ENCODE data around the gene GALR1. TPM values are rescaled to one million over a fixed set of nuclear protein-coding genes. Genes with fewer than 3 reads are reported as not detected.

GALR1 gene, protein sequence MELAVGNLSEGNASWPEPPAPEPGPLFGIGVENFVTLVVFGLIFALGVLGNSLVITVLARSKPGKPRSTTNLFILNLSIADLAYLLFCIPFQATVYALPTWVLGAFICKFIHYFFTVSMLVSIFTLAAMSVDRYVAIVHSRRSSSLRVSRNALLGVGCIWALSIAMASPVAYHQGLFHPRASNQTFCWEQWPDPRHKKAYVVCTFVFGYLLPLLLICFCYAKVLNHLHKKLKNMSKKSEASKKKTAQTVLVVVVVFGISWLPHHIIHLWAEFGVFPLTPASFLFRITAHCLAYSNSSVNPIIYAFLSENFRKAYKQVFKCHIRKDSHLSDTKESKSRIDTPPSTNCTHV
- 1 to 10 TPM in 1 of 4 donors, under 1 TPM in 1, not detected in 2; 0.09 to 2.0 TPM for total RNA-seq

DNA sequence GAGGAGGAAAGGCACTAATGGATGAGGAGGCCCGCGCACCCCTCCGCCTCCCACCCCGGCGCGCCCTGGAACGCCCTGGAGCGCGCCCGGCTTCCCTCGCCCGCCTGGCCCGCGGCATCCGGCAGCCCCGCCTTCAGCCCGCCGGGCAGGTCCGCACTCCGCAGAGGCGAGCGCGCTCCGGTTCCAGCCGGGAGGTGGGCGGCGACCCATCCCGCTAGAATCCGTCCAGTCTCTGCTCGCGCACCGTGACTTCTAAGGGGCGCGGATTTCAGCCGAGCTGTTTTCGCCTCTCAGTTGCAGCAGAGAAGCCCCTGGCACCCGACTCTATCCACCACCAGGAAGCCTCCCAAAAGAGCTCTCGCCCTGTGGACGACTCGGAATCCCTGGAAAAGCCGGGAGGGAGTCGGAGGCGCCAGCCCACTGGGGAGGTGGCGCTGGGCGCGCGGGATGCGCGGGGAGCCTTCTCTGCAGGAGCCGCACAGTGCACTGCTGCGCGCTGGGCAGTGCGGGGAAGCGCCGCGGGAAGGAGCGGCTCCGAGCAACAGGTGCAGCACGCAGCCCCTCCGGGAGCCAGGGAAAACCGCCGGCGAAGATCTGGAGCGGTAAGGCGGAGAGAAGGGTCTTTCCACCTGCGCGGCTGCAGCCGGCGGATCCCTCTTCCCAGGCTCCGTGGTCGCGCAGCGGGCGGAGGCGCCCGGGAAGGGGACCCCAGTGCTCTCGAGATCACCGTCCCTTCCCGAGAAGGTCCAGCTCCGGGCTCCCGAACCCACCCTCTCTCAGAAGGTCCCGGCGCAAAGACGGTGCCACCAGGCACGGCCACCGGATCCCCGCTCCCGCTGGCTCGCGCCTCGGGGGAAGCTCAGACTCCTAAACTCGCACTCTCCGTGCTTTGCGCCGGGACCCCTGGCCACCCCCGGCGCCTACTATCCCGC lies at the start of gene GALR1:
GALR1 (plus strand) TSS at position 280 of the 932 bp plus-strand sequence. CDS start 701 bp downstream, outside the sequence.
- TF ChIP-seq, protein P1, sequence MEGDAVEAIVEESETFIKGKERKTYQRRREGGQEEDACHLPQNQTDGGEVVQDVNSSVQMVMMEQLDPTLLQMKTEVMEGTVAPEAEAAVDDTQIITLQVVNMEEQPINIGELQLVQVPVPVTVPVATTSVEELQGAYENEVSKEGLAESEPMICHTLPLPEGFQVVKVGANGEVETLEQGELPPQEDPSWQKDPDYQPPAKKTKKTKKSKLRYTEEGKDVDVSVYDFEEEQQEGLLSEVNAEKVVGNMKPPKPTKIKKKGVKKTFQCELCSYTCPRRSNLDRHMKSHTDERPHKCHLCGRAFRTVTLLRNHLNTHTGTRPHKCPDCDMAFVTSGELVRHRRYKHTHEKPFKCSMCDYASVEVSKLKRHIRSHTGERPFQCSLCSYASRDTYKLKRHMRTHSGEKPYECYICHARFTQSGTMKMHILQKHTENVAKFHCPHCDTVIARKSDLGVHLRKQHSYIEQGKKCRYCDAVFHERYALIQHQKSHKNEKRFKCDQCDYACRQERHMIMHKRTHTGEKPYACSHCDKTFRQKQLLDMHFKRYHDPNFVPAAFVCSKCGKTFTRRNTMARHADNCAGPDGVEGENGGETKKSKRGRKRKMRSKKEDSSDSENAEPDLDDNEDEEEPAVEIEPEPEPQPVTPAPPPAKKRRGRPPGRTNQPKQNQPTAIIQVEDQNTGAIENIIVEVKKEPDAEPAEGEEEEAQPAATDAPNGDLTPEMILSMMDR (IDR thresholded peaks at IDR 0.05): no peak
- no peak for DNase-seq (ENCODE audit: low spot score)

GRCh38 chr18:77201506-77201905 lies 48.1 kb upstream of the GALR1 start:
- ATAC-seq (ENCODE audit: low FRiP score) (no peak), DNase-seq (ENCODE audit: low spot score) (no peak)
- TF ChIP-seq, protein P1 (IDR thresholded peaks at IDR 0.05): no peak

More for the DNA sequence above, at the start of gene GALR1:
- ATAC-seq (ENCODE audit: low FRiP score): peak; percentile 29

DNA sequence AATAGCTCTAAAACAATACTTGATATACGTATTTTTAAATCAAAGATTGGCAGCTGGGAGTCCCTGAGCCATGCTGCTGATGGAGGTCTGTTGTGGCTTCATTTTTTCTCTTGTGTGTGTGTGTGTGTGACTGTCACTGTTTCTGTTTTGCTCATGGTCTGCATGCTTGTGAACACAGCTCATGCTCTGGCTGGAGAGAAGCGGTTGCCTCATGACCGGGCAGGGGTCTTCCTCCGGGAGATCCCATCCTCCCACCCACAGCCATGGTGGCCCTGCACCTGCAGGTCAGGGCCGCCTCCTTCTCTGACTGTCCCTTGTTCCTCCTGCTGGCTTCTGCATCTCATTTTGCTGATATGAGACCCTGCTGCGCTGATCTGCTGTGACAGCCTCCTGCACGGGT lies 47.3 kb upstream of the GALR1 start:
- DNase-seq (ENCODE audit: low spot score) (no peak), ATAC-seq (ENCODE audit: low FRiP score) (no peak)
- TF ChIP-seq, protein P1 (IDR thresholded peaks at IDR 0.05): no peak

DNA sequence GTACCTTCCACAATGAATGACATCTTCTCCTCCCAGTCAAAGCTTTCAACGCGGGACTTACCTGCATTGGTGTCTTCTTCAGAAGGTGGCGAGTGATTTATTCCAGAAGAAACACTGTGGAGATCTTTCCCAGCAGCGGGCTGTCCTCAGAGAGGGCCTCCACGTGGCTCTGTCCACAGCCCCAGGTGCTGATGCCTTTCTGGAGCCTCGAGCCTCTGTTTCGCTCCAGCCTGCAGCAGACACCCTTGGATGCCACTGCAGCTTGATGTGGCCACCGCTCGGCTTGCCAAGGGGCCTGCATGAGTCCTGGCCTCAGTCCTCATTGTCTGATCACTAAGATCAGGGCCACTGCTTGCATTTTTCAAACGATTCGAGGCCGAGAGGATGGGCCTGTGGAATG lies 46.6 kb upstream of the GALR1 start:
- no peak for DNase-seq (ENCODE audit: low spot score)
- ATAC-seq (ENCODE audit: low FRiP score): no peak
- TF ChIP-seq, protein P1 (IDR thresholded peaks at IDR 0.05): no peak

DNA sequence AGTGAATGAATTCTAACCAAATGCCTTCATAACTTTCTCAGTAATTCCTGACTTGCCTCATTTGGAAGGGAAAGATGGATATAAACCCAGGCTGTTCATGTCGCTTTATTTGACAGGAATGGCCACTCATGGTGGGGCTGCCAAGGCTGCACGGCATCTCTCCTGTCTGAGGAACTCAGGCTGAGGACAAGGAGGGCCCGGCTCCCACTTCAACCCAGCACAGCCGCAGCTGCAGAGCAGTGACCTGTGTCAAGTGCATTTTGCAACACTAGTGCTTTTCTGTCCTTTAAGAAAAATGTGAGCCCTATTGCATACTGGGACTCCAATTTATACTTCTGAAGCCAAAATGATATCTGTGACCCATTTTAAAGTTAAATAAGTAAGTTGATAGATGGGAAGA lies 45.8 kb upstream of the GALR1 start:
- TF ChIP-seq, protein P1 (IDR thresholded peaks at IDR 0.05): no peak
- ATAC-seq (ENCODE audit: low FRiP score): no peak
- DNase-seq (ENCODE audit: low spot score): no peak

DNA sequence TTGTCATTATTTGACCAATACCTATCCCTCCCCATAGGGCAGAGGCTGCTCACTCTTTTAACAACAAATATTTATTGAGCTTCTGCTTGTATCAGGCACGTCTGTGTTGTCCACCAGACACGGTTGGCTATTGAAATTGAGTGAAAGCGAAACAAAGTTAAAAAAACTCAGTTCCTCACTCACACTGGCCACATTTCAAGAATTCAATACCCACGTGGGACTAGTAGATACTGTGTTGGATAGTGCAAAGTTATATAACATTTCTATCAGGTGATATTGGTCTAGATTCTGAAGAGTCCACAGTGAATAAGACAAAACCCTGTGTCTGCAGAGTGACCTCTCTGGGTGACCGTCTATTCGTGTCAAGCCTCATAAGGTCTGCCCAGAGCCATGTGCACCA lies 43.9 kb upstream of the GALR1 start:
- TF ChIP-seq, protein P1 (IDR thresholded peaks at IDR 0.05): no peak
- ATAC-seq (ENCODE audit: low FRiP score) (no peak), DNase-seq (ENCODE audit: low spot score) (no peak)
